BE2C (cell line): Measurements from ENCODE around the gene PDGFB.

Experiments used
- DNase-seq: peaks from one replicate; pipeline ENCODE4 v3.0.0-alpha.2; 2020
- H3K27me3 ChIP-seq: fragments of 250-450 bp; sonication (Bioruptor Pico); 2 replicates; pipeline ENCODE4 v1.5.1; 2020; ENCODE audit warnings: mild to moderate bottlenecking
- H3K36me3 ChIP-seq: fragments of 250-450 bp; sonication (Bioruptor Pico); 2 replicates; pipeline ENCODE4 v1.5.1; 2020; ENCODE audit warnings: mild to moderate bottlenecking
- H3K4me1 ChIP-seq: fragments of 250-450 bp; sonication (Bioruptor Pico); 2 replicates; pipeline ENCODE4 v1.5.1; 2020
- H3K4me3 ChIP-seq: 2 replicates; pipeline ENCODE4 v1.5.1; 2011; ENCODE audit warnings: low read depth, low read length
- H3K9me3 ChIP-seq: fragments of 250-450 bp; sonication (Bioruptor Pico); 2 replicates; pipeline ENCODE4 v1.5.1; 2020
- TF ChIP-seq, protein P1 (sequence below): IDR thresholded peaks from 2 replicates; pipeline ENCODE4 v1.5.1; 2012; ENCODE audit warnings: mild to moderate bottlenecking, low read depth, low read length

Gene PDGFB

DNA sequence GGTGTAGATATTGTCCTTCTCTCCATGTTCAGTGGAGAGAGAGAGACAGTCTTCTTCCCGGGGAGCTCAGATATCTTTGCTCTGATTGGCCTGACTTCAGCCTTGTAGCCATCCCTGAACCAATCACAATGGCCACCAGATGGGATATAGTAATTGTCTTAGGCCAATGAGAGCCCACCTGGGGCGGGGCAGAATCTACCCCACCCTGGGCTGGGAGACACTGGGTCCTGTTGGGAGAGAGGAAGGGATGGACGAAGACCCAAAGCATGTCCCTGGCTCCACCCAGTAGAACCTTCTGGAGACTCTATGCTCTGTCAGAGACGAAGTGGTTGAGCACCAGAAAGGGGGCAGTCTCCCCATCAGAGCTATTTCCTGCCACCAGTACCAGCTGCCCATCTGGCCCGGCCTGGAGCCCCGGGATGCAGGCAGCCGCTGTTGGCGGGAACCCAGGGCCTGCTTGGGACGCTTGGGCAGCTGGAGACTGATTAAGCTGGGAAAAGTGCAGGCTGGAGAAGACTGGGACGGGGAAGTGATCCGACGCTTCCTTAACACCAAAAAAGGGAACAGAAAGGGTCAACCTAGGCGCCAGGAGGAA is 60.7 kb downstream of the PDGFB start:
- Histone ChIP-seq H3K27me3 (no peaks in the 10 kb centered on the region), H3K4me1 (no peaks in the 10 kb centered on the region; the same call in 1 of the 2 replicates), H3K4me3 (no peak overlapping the region), H3K36me3 (no peaks in the 10 kb centered on the region), H3K9me3 (no peaks in the 10 kb centered on the region; the same call in 1 of the 2 replicates)
- TF ChIP-seq, protein P1, sequence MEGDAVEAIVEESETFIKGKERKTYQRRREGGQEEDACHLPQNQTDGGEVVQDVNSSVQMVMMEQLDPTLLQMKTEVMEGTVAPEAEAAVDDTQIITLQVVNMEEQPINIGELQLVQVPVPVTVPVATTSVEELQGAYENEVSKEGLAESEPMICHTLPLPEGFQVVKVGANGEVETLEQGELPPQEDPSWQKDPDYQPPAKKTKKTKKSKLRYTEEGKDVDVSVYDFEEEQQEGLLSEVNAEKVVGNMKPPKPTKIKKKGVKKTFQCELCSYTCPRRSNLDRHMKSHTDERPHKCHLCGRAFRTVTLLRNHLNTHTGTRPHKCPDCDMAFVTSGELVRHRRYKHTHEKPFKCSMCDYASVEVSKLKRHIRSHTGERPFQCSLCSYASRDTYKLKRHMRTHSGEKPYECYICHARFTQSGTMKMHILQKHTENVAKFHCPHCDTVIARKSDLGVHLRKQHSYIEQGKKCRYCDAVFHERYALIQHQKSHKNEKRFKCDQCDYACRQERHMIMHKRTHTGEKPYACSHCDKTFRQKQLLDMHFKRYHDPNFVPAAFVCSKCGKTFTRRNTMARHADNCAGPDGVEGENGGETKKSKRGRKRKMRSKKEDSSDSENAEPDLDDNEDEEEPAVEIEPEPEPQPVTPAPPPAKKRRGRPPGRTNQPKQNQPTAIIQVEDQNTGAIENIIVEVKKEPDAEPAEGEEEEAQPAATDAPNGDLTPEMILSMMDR = no peak
- DNase-seq = peak; percentile 68

DNA sequence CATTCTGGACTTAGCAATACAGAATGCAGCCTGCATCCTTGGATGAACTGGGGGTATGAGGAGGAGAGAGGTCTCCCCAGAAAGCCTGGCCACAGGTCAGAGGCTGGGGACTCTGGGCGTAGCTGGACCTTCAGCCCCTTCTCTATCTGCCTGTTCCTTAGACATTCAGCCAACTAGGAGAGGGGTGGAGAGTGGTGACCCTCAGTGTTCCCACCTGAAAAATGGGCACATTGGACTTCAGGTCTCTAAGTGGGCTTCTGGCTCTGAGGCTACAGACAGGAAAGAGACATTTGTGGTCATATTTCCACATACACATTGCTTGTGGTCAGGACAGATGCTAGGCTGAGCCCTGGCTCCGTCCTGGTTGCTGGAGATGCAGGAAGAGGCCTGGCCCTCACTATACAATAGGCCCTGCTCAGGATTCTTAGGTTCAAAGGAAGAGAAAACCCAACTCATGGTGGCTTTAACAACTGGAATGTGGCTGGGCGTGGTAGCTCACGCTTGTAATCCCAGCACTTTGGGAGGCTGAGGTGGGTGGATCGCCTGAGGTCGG is 62.2 kb downstream of the PDGFB start:
- Histone ChIP-seq H3K27me3 (no peaks in the 10 kb centered on the region), H3K9me3 (no peaks in the 10 kb centered on the region; the same call in 1 of the 2 replicates), H3K4me3 (no peak overlapping the region), H3K36me3 (no peaks in the 10 kb centered on the region), H3K4me1 (no peaks in the 10 kb centered on the region; the same call in 1 of the 2 replicates)
- no peak for DNase-seq
- TF ChIP-seq, protein P1 = no peak

DNA sequence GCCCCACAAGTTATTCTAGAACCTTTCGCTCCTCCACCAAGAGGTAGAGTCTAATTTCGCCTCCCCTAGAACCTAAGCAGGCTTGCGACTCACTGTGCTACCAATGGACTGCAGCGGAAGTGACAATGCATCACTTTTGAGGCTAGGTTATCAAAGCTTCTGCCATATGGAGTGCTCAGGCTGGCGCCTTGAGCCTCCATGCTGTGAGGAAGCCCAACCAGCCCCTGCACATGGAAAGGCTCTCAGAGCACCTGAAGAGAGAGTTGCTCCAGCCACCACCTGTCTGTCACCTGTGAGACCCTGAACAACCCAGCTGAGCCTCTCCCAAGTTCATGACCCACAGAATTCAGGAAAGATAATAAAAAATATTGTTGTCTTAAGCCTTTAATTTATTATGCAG is 63.0 kb downstream of the PDGFB start:
- Histone ChIP-seq H3K27me3 (no peaks in the 10 kb centered on the region), H3K4me1 (no peaks in the 10 kb centered on the region; the same call in 1 of the 2 replicates), H3K9me3 (no peaks in the 10 kb centered on the region; the same call in 1 of the 2 replicates), H3K36me3 (no peaks in the 10 kb centered on the region), H3K4me3 (no peak overlapping the region)
- no peak for DNase-seq
- TF ChIP-seq, protein P1 = no peak

DNA sequence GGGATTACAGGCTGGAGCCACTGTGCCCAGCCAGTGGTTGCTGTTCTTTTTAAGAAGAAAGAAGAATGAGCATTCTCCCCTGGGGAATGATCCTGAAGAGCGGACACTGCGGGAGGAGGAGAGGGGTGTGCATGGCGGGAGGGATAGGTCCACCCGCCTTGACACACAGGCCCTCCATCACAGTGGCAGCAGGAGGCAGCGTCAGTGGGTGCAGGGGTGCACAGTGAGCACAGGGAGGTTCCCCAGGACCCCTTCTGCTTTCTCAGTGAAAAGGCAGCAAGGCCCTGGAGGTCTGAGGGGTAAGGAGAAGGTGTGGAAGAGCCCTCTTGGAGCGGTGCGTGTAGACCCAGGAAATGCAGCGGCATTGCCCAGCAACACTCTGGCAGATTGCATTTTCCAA is 63.4 kb downstream of the PDGFB start:
- Histone ChIP-seq H3K4me1 (no peaks in the 10 kb centered on the region; the same call in 1 of the 2 replicates), H3K4me3 (no peak overlapping the region), H3K36me3 (no peaks in the 10 kb centered on the region), H3K27me3 (no peaks in the 10 kb centered on the region), H3K9me3 (no peaks in the 10 kb centered on the region)
- TF ChIP-seq, protein P1 = no peak
- DNase-seq = no peak

DNA sequence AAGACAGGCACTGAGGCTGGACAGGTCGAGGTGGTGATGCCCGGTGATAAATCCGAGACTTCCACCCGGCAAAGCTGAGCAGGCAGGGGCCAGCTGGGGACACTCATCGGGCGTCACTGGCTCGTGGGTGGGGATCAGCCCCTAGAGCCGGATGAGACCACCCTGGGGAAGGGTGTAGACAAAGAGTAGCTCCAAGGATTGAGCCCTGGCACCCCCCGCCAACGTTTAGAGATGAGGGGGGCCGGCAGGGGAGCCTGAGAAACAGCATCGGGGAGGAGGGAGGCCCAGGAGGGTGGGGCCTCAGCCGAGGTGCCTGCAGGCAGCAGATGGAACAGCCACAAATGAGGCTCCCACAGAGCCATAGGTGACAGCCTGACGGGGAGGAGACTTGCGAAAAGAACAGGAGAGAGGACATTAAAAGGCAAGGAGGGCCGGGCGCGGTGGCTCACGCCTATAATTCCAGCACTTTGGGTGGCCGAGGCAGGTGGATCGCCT is 64.9 kb downstream of the PDGFB start:
- no peak overlapping the region for H3K4me3 ChIP-seq
- DNase-seq = no peak

More for the DNA sequence above, 64.9 kb downstream of the PDGFB start:
- Histone ChIP-seq H3K9me3 (no peaks in the 10 kb centered on the region), H3K27me3 (no peaks in the 10 kb centered on the region), H3K4me1 (no peaks in the 10 kb centered on the region; the same call in 1 of the 2 replicates), H3K36me3 (no peaks in the 10 kb centered on the region)
- TF ChIP-seq, protein P1 = no peak
